K562 (cell line): ENCODE results near the gene COG7. TPM values are rescaled to one million over a fixed set of nuclear protein-coding genes. Genes with fewer than 3 reads are reported as not detected.

Source experiments
- ATF3 ChIP-seq, 2 experiments: fragments of 450-650 bp in 1 of 2; sonication (generic) in 1 of 2; formaldehyde crosslinking in 1 of 2; IDR thresholded peaks in 1 of 2; conservative IDR thresholded peaks in 1 of 2; 2 replicates each; pipeline versions ENCODE4 v1.6.1 to v1.8.1; 2016 to 2023; ENCODE audit warnings: mild to moderate bottlenecking in 2 of 2, moderate library complexity in 2 of 2, inconsistent platforms in 1 of 2, missing genetic modification reagents in 1 of 2
- CAMTA2 ChIP-seq: fragments of 250-450 bp; sonication (Bioruptor Pico); conservative IDR thresholded peaks from 2 replicates; pipeline ENCODE4 v1.5.1; 2022
- CEBPB ChIP-seq: fragments of 450-650 bp; IDR thresholded peaks from 2 replicates; pipeline ENCODE4 v1.6.1; 2016; ENCODE audit warnings: missing genetic modification characterization, missing compliant biosample characterization
- CEBPG ChIP-seq, 3 experiments: fragments of 200-800 bp in 1 of 3; sonication (Bioruptor generic) in 1 of 3; sonication (generic) in 1 of 3; formaldehyde crosslinking in 1 of 3; IDR thresholded peaks in 2 of 3; conservative IDR thresholded peaks in 1 of 3; 2 replicates each; pipeline versions ENCODE4 v1.6.1 to v1.8.0; 2016 to 2022; ENCODE audit warnings: missing compliant biosample characterization in 2 of 3, missing genetic modification characterization in 2 of 3, mild to moderate bottlenecking in 1 of 3, missing genetic modification reagents in 1 of 3
- E2F6 ChIP-seq, 2 experiments: IDR thresholded peaks; 2 replicates each; pipeline ENCODE4 v1.6.1; 2011; ENCODE audit warnings: borderline replicate concordance in 1 of 2, control low read depth in 1 of 2, low read depth in 1 of 2, low read length in 1 of 2, mild to moderate bottlenecking in 1 of 2, mixed read lengths in 1 of 2, moderate library complexity in 1 of 2; ENCODE audit not compliant: insufficient read depth in 1 of 2, insufficient read length in 1 of 2, poor library complexity in 1 of 2, severe bottlenecking in 1 of 2; ENCODE audit errors: extremely low read depth in 1 of 2
- KDM2B ChIP-seq: fragments of 250-450 bp; sonication (Bioruptor Pico); IDR thresholded peaks from 2 replicates; pipeline ENCODE4 v1.8.0; 2021; ENCODE audit warnings: mild to moderate bottlenecking, moderate library complexity
- MEF2D ChIP-seq: conservative IDR thresholded peaks from 2 replicates; pipeline ENCODE4 v1.6.1; 2016; ENCODE audit warnings: low read depth, missing genetic modification characterization, missing compliant biosample characterization
- MITF ChIP-seq: IDR thresholded peaks from 2 replicates; pipeline ENCODE4 v1.6.1; 2014; ENCODE audit warnings: antibody characterized with exemption
- MNT ChIP-seq, 2 experiments: fragments of 450-650 bp; conservative IDR thresholded peaks; 2 replicates each; pipeline ENCODE4 v1.6.1; 2017; ENCODE audit warnings: mild to moderate bottlenecking in 2 of 2, moderate library complexity in 2 of 2
- MTA3 ChIP-seq: fragments of 450-650 bp; formaldehyde crosslinking; IDR thresholded peaks from 2 replicates; pipeline ENCODE4 v1.6.1; 2017; ENCODE audit warnings: mild to moderate bottlenecking, borderline replicate concordance
- POLR2B ChIP-seq: fragments of 450-650 bp; IDR thresholded peaks from 2 replicates; pipeline ENCODE4 v1.6.1; 2018; ENCODE audit warnings: low read depth; ENCODE audit not compliant: partially characterized antibody
- RUNX1 ChIP-seq: sonication (generic); IDR thresholded peaks from 2 replicates; pipeline ENCODE4 v1.6.1; 2016; ENCODE audit warnings: antibody characterized with exemption, low read depth
- TEAD2 ChIP-seq: fragments of 450-650 bp; IDR thresholded peaks from 2 replicates; pipeline ENCODE4 v1.6.1; 2016; ENCODE audit warnings: missing genetic modification characterization, control low read depth, missing compliant biosample characterization
- VEZF1 ChIP-seq: fragments of 200-800 bp; sonication (Bioruptor generic); IDR thresholded peaks from 2 replicates; pipeline ENCODE4 v1.6.1; 2017; ENCODE audit warnings: missing genetic modification characterization, missing compliant biosample characterization
- ZC3H11A ChIP-seq: IDR thresholded peaks from 2 replicates; pipeline ENCODE4 v1.6.1; 2012; ENCODE audit warnings: low read depth, low read length, improper control_type of control experiment
- ZNF398 ChIP-seq: fragments of 250-450 bp; sonication (Bioruptor Pico); IDR thresholded peaks from 2 replicates; pipeline ENCODE4 v1.8.0; 2021; ENCODE audit warnings: moderate library complexity, mild to moderate bottlenecking, inconsistent platforms
- polyA plus RNA-seq, 8 experiments: library from polyadenylated mRNA; depleted of rRNA in 4 of 8; stranded (reverse) in 5 of 8; unstranded in 3 of 8; fragments of >200 nt; fragmentation: Nextera tagmentation in 2 of 8; fragmentation: Illumina TruSeq in 1 of 8; extraction: Ambion mirVana in 2 of 8; extraction: Trizol in 1 of 8; gene quantifications; 2 replicates each; pipeline versions ENCODE4 v1.2.1 to v1.2.3, GENCODE V29; 2011 to 2014; ENCODE audit warnings: inconsistent platforms in 1 of 8, missing spikeins in 1 of 8
- total RNA-seq, 7 experiments: library from RNA; depleted of rRNA in 6 of 7; stranded (reverse); fragments of >200 nt in 6 of 7; fragmentation: Illumina TruSeq in 2 of 7; extraction: Trizol in 2 of 7; gene quantifications; 2 replicates each; pipeline versions ENCODE4 v1.2.1 to v1.2.3, GENCODE V29; 2011 to 2021; ENCODE audit warnings: low replicate concordance in 1 of 7

COG7 gene
- total and polyA plus RNA-seq, 9 of the 15 experiments (the other 6 are each of a cell fraction or from before 2014, with no cell fraction given) = 3.8 to 17.6 (median 13.4) TPM

GRCh38 chr16:23496821-23497542, 44.0 kb upstream of the COG7 start (continued):
- no peak for TF ChIP-seq E2F6 (IDR thresholded peaks at IDR 0.05; ENCODE audit: borderline replicate concordance in 1 of 2, extremely low read depth in 1 of 2, insufficient read depth in 1 of 2, insufficient read length in 1 of 2, low read depth in 1 of 2, low read length in 1 of 2, poor library complexity in 1 of 2, severe bottlenecking in 1 of 2)
- peak; percentile 25 to 60; a peak in 2 of 4 replicates for TF ChIP-seq MNT (conservative IDR thresholded peaks at IDR 0.05)
- TF ChIP-seq TEAD2 = no peak
- TF ChIP-seq VEZF1 (CRISPR knock-in tag) = peak; percentile 43; the same call in 1 of the 2 replicates
- TF ChIP-seq CEBPB = peak; percentile 63
- TF ChIP-seq ATF3 (IDR thresholded peaks at IDR 0.05) = peak; percentile 18; the same call in 1 of the 2 replicates
- no peak for TF ChIP-seq ATF3 (CRISPR knock-in tag; conservative IDR thresholded peaks at IDR 0.05)
- no peak for TF ChIP-seq MEF2D (tag)
- TF ChIP-seq KDM2B (CRISPR knock-in tag) = no peak
- TF ChIP-seq CAMTA2 = no peak
- TF ChIP-seq POLR2B = no peak
- TF ChIP-seq MTA3 = 0 out of 2 replicates have a peak, but pooled peaks have one; percentile 27
- no peak for TF ChIP-seq RUNX1
- 0 out of 2 replicates have a peak, but pooled peaks have one; percentile 30 for TF ChIP-seq MITF
- TF ChIP-seq ZNF398 (CRISPR knock-in tag) = no peak
- no peak for TF ChIP-seq ZC3H11A
- 0 out of 2 replicates have a peak, but pooled peaks have one; percentile 32 for TF ChIP-seq CEBPG (CRISPR knock-in tag; IDR thresholded peaks at IDR 0.05)
- TF ChIP-seq CEBPG (tag; conservative IDR thresholded peaks at IDR 0.05 in 1 of 2, IDR thresholded peaks at IDR 0.05 in 1 of 2) = 0 out of 4 replicates have a peak, but pooled peaks of 1 of the 2 experiments have one; percentile 23
